GM12801 (cell line): Measurements from ENCODE around the gene SAP30BP.

Source experiments
- CTCF ChIP-seq: IDR thresholded peaks from one replicate; pipeline ENCODE4 v1.5.1; 2011; ENCODE audit warnings: control low read depth; ENCODE audit not compliant: insufficient read length; ENCODE audit errors: extremely low read depth

SAP30BP gene

GRCh38 chr17:75754378-75755204 is 87.5 kb downstream of the SAP30BP start:
- TF ChIP-seq CTCF: no peak

- no peak for TF ChIP-seq CTCF
Measured at GRCh38 chr17:75755205-75755901, 88.2 kb downstream of the SAP30BP start.

GRCh38 chr17:75755990-75756389 is 88.9 kb downstream of the SAP30BP start:
- no peak for TF ChIP-seq CTCF

GRCh38 chr17:75756451-75757085 is 89.4 kb downstream of the SAP30BP start:
- no peak for TF ChIP-seq CTCF

- no peak for TF ChIP-seq CTCF
Measured at GRCh38 chr17:75757086-75757681, 90.0 kb downstream of the SAP30BP start.
